GM21528 (cell line): ENCODE data around the gene SNAPC3.
"Not testable (repeated sequence)": the region's sequence is repeated elsewhere in the genome, so short reads cannot be mapped to it uniquely, and the experiment has no call there.

Experiments
- ATAC-seq: cut with Tn5 transposase; IDR thresholded peaks from one replicate; pipeline ENCODE4 v1.9.1; 2021; ENCODE audit warnings: mild to moderate bottlenecking, moderate library complexity; ENCODE audit not compliant: unreplicated experiment, low FRiP score

Gene SNAPC3

GRCh38 chr9:15422372-15423230, at the start of gene SNAPC3:
SNAPC3 (plus strand) TSS chr9:15422876; CDS start chr9:15422880, 4 bp downstream.
- peak; percentile 97 for ATAC-seq

- no peak for ATAC-seq
Observed at GRCh38 chr9:15373881-15374280, 48.8 kb upstream of the SNAPC3 start.

- ATAC-seq = no peak
Observed at GRCh38 chr9:15374310-15374709, 48.4 kb upstream of the SNAPC3 start.

- no peak for ATAC-seq
Observed at GRCh38 chr9:15374825-15375224, 47.9 kb upstream of the SNAPC3 start.

- ATAC-seq = no peak
Observed at GRCh38 chr9:15377625-15378540, 44.8 kb upstream of the SNAPC3 start.

GRCh38 chr9:15379317-15379716, 43.4 kb upstream of the SNAPC3 start:
- ATAC-seq = not testable (repeated sequence)

- ATAC-seq = not testable (repeated sequence)
Observed at GRCh38 chr9:15379888-15380287, 42.8 kb upstream of the SNAPC3 start.

- no peak for ATAC-seq
Observed at GRCh38 chr9:15381491-15381890, 41.2 kb upstream of the SNAPC3 start.

- no peak for ATAC-seq
Observed at GRCh38 chr9:15386465-15386864, 36.2 kb upstream of the SNAPC3 start.

- ATAC-seq = no peak
Observed at GRCh38 chr9:15389173-15389572, 33.5 kb upstream of the SNAPC3 start.

GRCh38 chr9:15389631-15390030, 33.0 kb upstream of the SNAPC3 start:
- no peak for ATAC-seq

GRCh38 chr9:15390201-15390600, 32.5 kb upstream of the SNAPC3 start:
- ATAC-seq = no peak

- no peak for ATAC-seq
Observed at GRCh38 chr9:15392363-15392762, 30.3 kb upstream of the SNAPC3 start.

- no peak for ATAC-seq
Observed at GRCh38 chr9:15400281-15400941, 22.3 kb upstream of the SNAPC3 start.

- ATAC-seq = no peak
Observed at GRCh38 chr9:15401266-15401665, 21.4 kb upstream of the SNAPC3 start.

GRCh38 chr9:15403155-15403554, 19.5 kb upstream of the SNAPC3 start:
- no peak for ATAC-seq

- ATAC-seq = no peak
Observed at GRCh38 chr9:15404171-15404570, 18.5 kb upstream of the SNAPC3 start.

- ATAC-seq = no peak
Observed at GRCh38 chr9:15416880-15417279, 5.8 kb upstream of the SNAPC3 start.

GRCh38 chr9:15417626-15418025, 5.0 kb upstream of the SNAPC3 start:
- no peak for ATAC-seq

GRCh38 chr9:15420796-15421195, 1.9 kb upstream of the SNAPC3 start:
- no peak for ATAC-seq

- no peak for ATAC-seq
Observed at GRCh38 chr9:15421532-15421931, 1.1 kb upstream of the SNAPC3 start.
